22Rv1 (cell line): ENCODE measurements around the gene HTRA1.

ENCODE experiments used
- CTCF ChIP-seq: fragments of 450-650 bp; IDR thresholded peaks from 2 replicates; pipeline ENCODE4 v1.5.1; 2017; ENCODE audit warnings: mild to moderate bottlenecking
- ZFX ChIP-seq: fragments of 450-650 bp; IDR thresholded peaks from 2 replicates; pipeline ENCODE4 v1.6.1; 2017; ENCODE audit warnings: antibody characterized with exemption, borderline replicate concordance

GRCh38 chr10:122448600-122448999 lies 12.8 kb upstream of the HTRA1 start:
- TF ChIP-seq CTCF = no peak
- no peak for TF ChIP-seq ZFX
